OCI-LY1 (cell line): ENCODE results near the gene PARD3B.

Source experiments
- CTCF ChIP-seq: fragments of 200-600 bp; sonication (generic), shearing (Covaris generic); IDR thresholded peaks from 2 replicates; pipeline ENCODE4 v1.5.1; 2017; ENCODE audit warnings: mild to moderate bottlenecking, antibody characterized with exemption, low read length, moderate library complexity, mixed read lengths
- EZH2 ChIP-seq: fragments of 200-600 bp; sonication (generic), shearing (Covaris generic); IDR thresholded peaks from 2 replicates; pipeline ENCODE4 v1.8.0; 2017; ENCODE audit warnings: borderline replicate concordance, mixed run types, mild to moderate bottlenecking, antibody characterized with exemption, low read length, moderate library complexity, mixed read lengths

DNA sequence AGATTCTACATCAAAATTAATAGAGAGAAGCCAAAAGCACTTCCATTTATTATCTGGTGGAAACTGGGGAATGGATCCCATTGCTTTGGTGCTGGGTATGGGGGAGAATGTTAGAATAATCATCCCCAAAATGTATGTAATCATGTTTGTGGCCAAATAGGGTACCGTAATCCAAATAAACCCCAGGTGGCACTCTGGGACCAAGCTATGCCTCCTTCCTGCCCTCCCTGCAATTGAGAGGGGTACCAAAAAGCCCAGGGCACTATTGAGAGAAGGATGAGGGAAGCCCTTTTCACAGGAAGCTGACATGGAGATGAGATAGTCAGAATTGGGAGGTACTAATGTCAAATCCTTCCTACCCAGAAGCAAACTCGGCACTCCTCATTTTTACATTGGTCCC lies 1051.3 kb downstream of the PARD3B start:
- TF ChIP-seq EZH2: no peak
- TF ChIP-seq CTCF: no peak
